HepG2 (cell line): ENCODE results near the gene RDH13. TPM values are rescaled to one million over a fixed set of nuclear protein-coding genes. Genes with fewer than 3 reads are reported as not detected.

Experiments used
- ATAC-seq: fragments of 200-7000 bp; cut with Tn5 transposase; 3 replicates; pipeline ENCODE4 v1.9.1; 2020; ENCODE audit warnings: mild to moderate bottlenecking, moderate library complexity
- BruUV-seq: library from RNA; stranded (reverse); fragments of 400-500 nt; replicated peaks from 2 replicates; lab custom pipeline; 2021; lab: Mats Ljungman, UMichigan
- CTCF ChIA-PET: fragments of 300-600 bp; formaldehyde crosslinking; extraction: SDS; loops from one replicate; lab custom pipeline; 2021; ENCODE audit warnings: low total read pairs, inconsistent platforms, low intra/inter-chr PET ratio; lab: Yijun Ruan, JAX
- POLR2A ChIA-PET: fragments of 350-600 bp; sonication (Branson Sonifier 250); formaldehyde crosslinking; loops from one replicate; lab custom pipeline; 2020; ENCODE audit warnings: antibody characterized with exemption, inconsistent platforms; lab: Yijun Ruan, JAX
- DNase-seq: peaks from one replicate; pipeline ENCODE4 v3.0.0-alpha.2; 2015; ENCODE audit warnings: low spot score
- FAIRE-seq: peaks from 3 replicates; lab custom pipeline; 2011; peaks lifted over from hg19 to GRCh38; lab: Jason Lieb, UNC
- H2AFZ ChIP-seq: one replicate; pipeline ENCODE4 v1.6.1; 2011; ENCODE audit warnings: low read length, inconsistent platforms
- H3K27ac ChIP-seq: fragments of 300-600 bp; 3 replicates; pipeline ENCODE4 v1.8.0; 2011; ENCODE audit warnings: mixed run types, mild to moderate bottlenecking, mixed read lengths, low read length, inconsistent platforms; ENCODE audit not compliant: insufficient read depth; ENCODE audit errors: extremely low read length
- H3K27me3 ChIP-seq, 2 experiments: fragments of 200-600 bp in 1 of 2; 2 replicates in 1 of 2; 3 replicates in 1 of 2; pipeline versions ENCODE4 v1.6.0 to v1.8.0; 2011; ENCODE audit warnings: low read length in 2 of 2, mild to moderate bottlenecking in 2 of 2, moderate library complexity in 2 of 2, inconsistent platforms in 1 of 2; ENCODE audit not compliant: insufficient read depth in 2 of 2, control insufficient read depth in 1 of 2
- H3K36me3 ChIP-seq, 2 experiments: fragments of 200-600 bp in 1 of 2; replicated peaks in 1 of 2; 2 replicates in 1 of 2; 3 replicates in 1 of 2; pipeline versions ENCODE4 v1.5.1 to v1.8.0; 2011; ENCODE audit warnings: low read length in 2 of 2, inconsistent platforms in 1 of 2; ENCODE audit not compliant: insufficient read depth in 2 of 2, control insufficient read depth in 1 of 2
- H3K4me1 ChIP-seq: 2 replicates; pipeline ENCODE4 v1.5.1; 2012; ENCODE audit warnings: low read length, inconsistent platforms; ENCODE audit not compliant: insufficient read depth
- H3K4me2 ChIP-seq: 2 replicates; pipeline ENCODE4 v1.6.0; 2011; ENCODE audit warnings: low read depth, low read length, inconsistent platforms
- H3K4me3 ChIP-seq, 3 experiments: fragments of 200-600 bp in 1 of 3; sonication (generic), shearing (Covaris generic) in 1 of 3; replicated peaks in 1 of 3; 2 replicates each; pipeline ENCODE4 v1.5.1; 2011 to 2016; ENCODE audit warnings: low read length in 3 of 3, inconsistent platforms in 2 of 3, low read depth in 2 of 3, mild to moderate bottlenecking in 2 of 3, control low read depth in 1 of 3, mixed read lengths in 1 of 3; ENCODE audit not compliant: insufficient read depth in 1 of 3
- H3K79me2 ChIP-seq: one replicate; pipeline ENCODE4 v1.6.1; 2011; ENCODE audit warnings: low read length, inconsistent platforms; ENCODE audit not compliant: insufficient read depth
- H3K9ac ChIP-seq: 2 replicates; pipeline ENCODE4 v1.6.0; 2011; ENCODE audit warnings: mild to moderate bottlenecking, low read depth, low read length, inconsistent platforms; ENCODE audit not compliant: insufficient read depth
- H3K9me3 ChIP-seq: 2 replicates; pipeline ENCODE4 v1.5.1; 2012; ENCODE audit warnings: mild to moderate bottlenecking, low read length
- H4K20me1 ChIP-seq: 2 replicates; pipeline ENCODE4 v1.6.0; 2011; ENCODE audit warnings: inconsistent platforms, mild to moderate bottlenecking, low read length, moderate library complexity; ENCODE audit not compliant: insufficient read depth
- AGO2 ChIP-seq: fragments of 200-400 bp; formaldehyde crosslinking; optimal IDR thresholded peaks from 2 replicates; pipeline ENCODE3; 2017; ENCODE audit warnings: mild to moderate bottlenecking, low read depth, low read length, moderate library complexity
- EP300 ChIP-seq, 3 experiments: sonication (generic) in 1 of 3; formaldehyde crosslinking in 1 of 3; IDR thresholded peaks; 2 replicates each; pipeline versions ENCODE4 v1.5.1 to v1.6.1; 2011 to 2020; ENCODE audit warnings: low read depth in 2 of 3, low read length in 2 of 3, borderline replicate concordance in 1 of 3, improper control_type of control experiment in 1 of 3, mild to moderate bottlenecking in 1 of 3, missing genetic modification reagents in 1 of 3, moderate library complexity in 1 of 3
- GABPB1 ChIP-seq: IDR thresholded peaks from 2 replicates; pipeline ENCODE4 v1.6.1; 2016; ENCODE audit warnings: mild to moderate bottlenecking, missing genetic modification reagents, moderate library complexity, missing compliant biosample characterization
- RBFOX2 ChIP-seq: fragments of 200-400 bp; formaldehyde crosslinking; IDR thresholded peaks from 2 replicates; pipeline ENCODE4 v1.6.1; 2017; ENCODE audit warnings: low read depth, mild to moderate bottlenecking, low read length
- ZBTB21 ChIP-seq: sonication (generic); formaldehyde crosslinking; IDR thresholded peaks from 2 replicates; pipeline ENCODE4 v1.4.0; 2020; ENCODE audit warnings: missing genetic modification reagents
- WGBS: methylation state at CpG from one replicate; pipeline ENCODE4 v1.1.6; 2017; ENCODE audit warnings: low lambda C conversion rate; 5-methylcytosine and 5-hydroxymethylcytosine counted together
- in situ Hi-C: cut with HindIII; loops from 2 replicates; pipeline ENCODE4 v1.10.0; 2017; ENCODE audit warnings: low pct_unique_long_range_greater_than_20kb; ENCODE audit not compliant: extremely low pct_ligation_motif_present
- intact Hi-C: fragments of 100-400 bp; cut with micrococcal nuclease; formaldehyde crosslinking; loops from one replicate; pipeline ENCODE4 v1.10.0; 2022; ENCODE audit not compliant: unreplicated experiment
- polyA plus RNA-seq, 8 experiments: library from polyadenylated mRNA; depleted of rRNA in 3 of 8; stranded (reverse) in 7 of 8; unstranded in 1 of 8; fragments of >200 nt; fragmentation: Illumina TruSeq in 4 of 8; extraction: Trizol in 4 of 8; gene quantifications; 2 replicates each; pipeline versions ENCODE4 v1.2.1 to v1.2.3, GENCODE V29; 2011 to 2016; ENCODE audit warnings: low read depth in 4 of 8, missing spikeins in 1 of 8, mixed read lengths in 1 of 8; ENCODE audit not compliant: insufficient read depth in 1 of 8
- total RNA-seq, 5 experiments: library from RNA; depleted of rRNA; stranded (reverse); fragments of >200 nt; fragmentation: Illumina TruSeq; extraction: Trizol; gene quantifications; 2 replicates each; pipeline ENCODE4 v1.2.3, GENCODE V29; 2016; ENCODE audit warnings: low read depth in 1 of 5
- TF ChIP-seq, protein P1 (sequence below): IDR thresholded peaks from 2 replicates; pipeline ENCODE4 v1.4.0; 2020; ENCODE audit warnings: mild to moderate bottlenecking, missing genetic modification reagents
- TF ChIP-seq, protein P2 (sequence below): sonication (generic); formaldehyde crosslinking; IDR thresholded peaks from 2 replicates; pipeline ENCODE4 v1.5.0; 2020; ENCODE audit warnings: mild to moderate bottlenecking, missing genetic modification reagents, moderate library complexity
- TF ChIP-seq, protein P3 (sequence below): sonication (generic); formaldehyde crosslinking; IDR thresholded peaks from 2 replicates; pipeline ENCODE4 v1.4.0; 2020; ENCODE audit warnings: missing genetic modification reagents
- TF ChIP-seq, protein P4 (sequence below): sonication (generic); formaldehyde crosslinking; IDR thresholded peaks from 2 replicates; pipeline ENCODE4 v1.5.1; 2020; ENCODE audit warnings: mild to moderate bottlenecking, missing genetic modification reagents, moderate library complexity

Gene RDH13
- total and polyA plus RNA-seq, 2 of the 13 experiments (the other 11 are each of a cell fraction or from before 2014, with no cell fraction given), result 13.4 to 21.5 TPM

DNA sequence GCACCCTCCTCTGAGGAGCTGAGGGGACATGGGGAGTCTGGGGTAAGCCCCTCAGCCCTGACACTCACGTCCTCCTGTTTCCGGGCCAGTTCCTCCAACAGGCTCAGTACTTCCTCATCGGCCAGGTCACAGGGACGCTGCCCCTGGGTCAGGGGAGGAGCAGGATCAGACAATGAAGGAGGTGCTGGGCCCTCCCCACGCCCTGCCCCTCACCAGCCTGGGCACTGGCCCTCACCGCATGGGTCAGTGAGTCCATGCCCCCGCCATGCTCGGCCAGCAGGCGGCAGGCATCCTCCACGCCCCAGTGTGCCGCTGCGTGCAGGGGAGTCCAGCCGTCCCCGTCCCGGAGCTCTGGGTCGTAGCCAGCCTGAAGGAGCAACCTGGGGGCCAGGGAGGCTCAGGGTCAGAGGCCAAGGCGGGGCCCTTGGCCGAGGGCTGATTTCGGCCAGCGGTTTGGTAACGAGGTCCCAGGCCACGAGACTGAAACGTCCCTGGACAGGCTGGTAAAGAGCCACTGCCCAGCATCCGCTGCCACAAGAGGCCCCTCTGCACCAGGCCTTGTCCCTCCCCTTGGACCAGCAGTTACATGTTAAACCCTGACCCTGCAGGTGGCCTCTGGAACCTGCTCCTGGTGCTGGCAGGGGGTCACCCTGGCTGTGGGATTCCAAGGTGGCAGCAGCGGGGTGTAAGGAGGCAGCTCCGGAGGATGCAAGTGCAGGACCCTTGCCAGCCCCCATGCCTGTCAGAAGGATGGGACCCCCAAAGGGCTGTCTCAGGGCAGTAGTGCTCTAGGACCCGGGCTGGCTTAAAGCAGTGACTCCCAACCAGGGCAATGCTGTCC, 36.0 kb upstream of the RDH13 start:
- in situ Hi-C loops, result no loop called here
- Histone ChIP-seq H3K4me1 (peaks cover 16% of the 10 kb centered on the region), H3K36me3 (peaks cover 2 to 19% of the 10 kb centered on the region in 2 experiments; a peak in 4 of 5 replicates), H4K20me1 (0 out of 2 replicates have a peak, but pooled peaks cover 2% of the 10 kb centered on the region), H3K27me3 (no peaks in the 10 kb centered on the region), H3K27ac (no peak overlapping the region), H3K9me3 (no peaks in the 10 kb centered on the region), H3K9ac (no peak overlapping the region), H3K4me3 (no peak overlapping the region), H3K4me2 (no peak overlapping the region), H3K79me2 (no peaks in the 10 kb centered on the region), H2AFZ (no peak overlapping the region)
- WGBS, result 94% methylated on average over 21 of the region's 27 CpGs
- FAIRE-seq (no peak), ATAC-seq (peak; percentile 51), DNase-seq (no peak)
- no TSS peak for BruUV-seq
- TF ChIP-seq, protein P1, sequence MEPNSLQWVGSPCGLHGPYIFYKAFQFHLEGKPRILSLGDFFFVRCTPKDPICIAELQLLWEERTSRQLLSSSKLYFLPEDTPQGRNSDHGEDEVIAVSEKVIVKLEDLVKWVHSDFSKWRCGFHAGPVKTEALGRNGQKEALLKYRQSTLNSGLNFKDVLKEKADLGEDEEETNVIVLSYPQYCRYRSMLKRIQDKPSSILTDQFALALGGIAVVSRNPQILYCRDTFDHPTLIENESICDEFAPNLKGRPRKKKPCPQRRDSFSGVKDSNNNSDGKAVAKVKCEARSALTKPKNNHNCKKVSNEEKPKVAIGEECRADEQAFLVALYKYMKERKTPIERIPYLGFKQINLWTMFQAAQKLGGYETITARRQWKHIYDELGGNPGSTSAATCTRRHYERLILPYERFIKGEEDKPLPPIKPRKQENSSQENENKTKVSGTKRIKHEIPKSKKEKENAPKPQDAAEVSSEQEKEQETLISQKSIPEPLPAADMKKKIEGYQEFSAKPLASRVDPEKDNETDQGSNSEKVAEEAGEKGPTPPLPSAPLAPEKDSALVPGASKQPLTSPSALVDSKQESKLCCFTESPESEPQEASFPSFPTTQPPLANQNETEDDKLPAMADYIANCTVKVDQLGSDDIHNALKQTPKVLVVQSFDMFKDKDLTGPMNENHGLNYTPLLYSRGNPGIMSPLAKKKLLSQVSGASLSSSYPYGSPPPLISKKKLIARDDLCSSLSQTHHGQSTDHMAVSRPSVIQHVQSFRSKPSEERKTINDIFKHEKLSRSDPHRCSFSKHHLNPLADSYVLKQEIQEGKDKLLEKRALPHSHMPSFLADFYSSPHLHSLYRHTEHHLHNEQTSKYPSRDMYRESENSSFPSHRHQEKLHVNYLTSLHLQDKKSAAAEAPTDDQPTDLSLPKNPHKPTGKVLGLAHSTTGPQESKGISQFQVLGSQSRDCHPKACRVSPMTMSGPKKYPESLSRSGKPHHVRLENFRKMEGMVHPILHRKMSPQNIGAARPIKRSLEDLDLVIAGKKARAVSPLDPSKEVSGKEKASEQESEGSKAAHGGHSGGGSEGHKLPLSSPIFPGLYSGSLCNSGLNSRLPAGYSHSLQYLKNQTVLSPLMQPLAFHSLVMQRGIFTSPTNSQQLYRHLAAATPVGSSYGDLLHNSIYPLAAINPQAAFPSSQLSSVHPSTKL (CRISPR knock-in tag), result no peak
- TF ChIP-seq, protein P2, sequence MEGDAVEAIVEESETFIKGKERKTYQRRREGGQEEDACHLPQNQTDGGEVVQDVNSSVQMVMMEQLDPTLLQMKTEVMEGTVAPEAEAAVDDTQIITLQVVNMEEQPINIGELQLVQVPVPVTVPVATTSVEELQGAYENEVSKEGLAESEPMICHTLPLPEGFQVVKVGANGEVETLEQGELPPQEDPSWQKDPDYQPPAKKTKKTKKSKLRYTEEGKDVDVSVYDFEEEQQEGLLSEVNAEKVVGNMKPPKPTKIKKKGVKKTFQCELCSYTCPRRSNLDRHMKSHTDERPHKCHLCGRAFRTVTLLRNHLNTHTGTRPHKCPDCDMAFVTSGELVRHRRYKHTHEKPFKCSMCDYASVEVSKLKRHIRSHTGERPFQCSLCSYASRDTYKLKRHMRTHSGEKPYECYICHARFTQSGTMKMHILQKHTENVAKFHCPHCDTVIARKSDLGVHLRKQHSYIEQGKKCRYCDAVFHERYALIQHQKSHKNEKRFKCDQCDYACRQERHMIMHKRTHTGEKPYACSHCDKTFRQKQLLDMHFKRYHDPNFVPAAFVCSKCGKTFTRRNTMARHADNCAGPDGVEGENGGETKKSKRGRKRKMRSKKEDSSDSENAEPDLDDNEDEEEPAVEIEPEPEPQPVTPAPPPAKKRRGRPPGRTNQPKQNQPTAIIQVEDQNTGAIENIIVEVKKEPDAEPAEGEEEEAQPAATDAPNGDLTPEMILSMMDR, result peak; percentile 17
- TF ChIP-seq RBFOX2 (0 out of 2 replicates have a peak, but pooled peaks have one; percentile 21), GABPB1 (CRISPR knock-in tag) (0 out of 2 replicates have a peak, but pooled peaks have one; percentile 7), EP300 (IDR thresholded peaks at IDR 0.05; ENCODE audit: low read depth in 2 of 2, low read length in 2 of 2) (no peak), EP300 (CRISPR knock-in tag; IDR thresholded peaks at IDR 0.05; ENCODE audit: borderline replicate concordance) (no peak), ZBTB21 (no peak), AGO2 (peak; percentile 27)
- TF ChIP-seq, protein P3, sequence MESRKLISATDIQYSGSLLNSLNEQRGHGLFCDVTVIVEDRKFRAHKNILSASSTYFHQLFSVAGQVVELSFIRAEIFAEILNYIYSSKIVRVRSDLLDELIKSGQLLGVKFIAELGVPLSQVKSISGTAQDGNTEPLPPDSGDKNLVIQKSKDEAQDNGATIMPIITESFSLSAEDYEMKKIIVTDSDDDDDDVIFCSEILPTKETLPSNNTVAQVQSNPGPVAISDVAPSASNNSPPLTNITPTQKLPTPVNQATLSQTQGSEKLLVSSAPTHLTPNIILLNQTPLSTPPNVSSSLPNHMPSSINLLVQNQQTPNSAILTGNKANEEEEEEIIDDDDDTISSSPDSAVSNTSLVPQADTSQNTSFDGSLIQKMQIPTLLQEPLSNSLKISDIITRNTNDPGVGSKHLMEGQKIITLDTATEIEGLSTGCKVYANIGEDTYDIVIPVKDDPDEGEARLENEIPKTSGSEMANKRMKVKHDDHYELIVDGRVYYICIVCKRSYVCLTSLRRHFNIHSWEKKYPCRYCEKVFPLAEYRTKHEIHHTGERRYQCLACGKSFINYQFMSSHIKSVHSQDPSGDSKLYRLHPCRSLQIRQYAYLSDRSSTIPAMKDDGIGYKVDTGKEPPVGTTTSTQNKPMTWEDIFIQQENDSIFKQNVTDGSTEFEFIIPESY (CRISPR knock-in tag), result peak; percentile 94
- TF ChIP-seq, protein P4, sequence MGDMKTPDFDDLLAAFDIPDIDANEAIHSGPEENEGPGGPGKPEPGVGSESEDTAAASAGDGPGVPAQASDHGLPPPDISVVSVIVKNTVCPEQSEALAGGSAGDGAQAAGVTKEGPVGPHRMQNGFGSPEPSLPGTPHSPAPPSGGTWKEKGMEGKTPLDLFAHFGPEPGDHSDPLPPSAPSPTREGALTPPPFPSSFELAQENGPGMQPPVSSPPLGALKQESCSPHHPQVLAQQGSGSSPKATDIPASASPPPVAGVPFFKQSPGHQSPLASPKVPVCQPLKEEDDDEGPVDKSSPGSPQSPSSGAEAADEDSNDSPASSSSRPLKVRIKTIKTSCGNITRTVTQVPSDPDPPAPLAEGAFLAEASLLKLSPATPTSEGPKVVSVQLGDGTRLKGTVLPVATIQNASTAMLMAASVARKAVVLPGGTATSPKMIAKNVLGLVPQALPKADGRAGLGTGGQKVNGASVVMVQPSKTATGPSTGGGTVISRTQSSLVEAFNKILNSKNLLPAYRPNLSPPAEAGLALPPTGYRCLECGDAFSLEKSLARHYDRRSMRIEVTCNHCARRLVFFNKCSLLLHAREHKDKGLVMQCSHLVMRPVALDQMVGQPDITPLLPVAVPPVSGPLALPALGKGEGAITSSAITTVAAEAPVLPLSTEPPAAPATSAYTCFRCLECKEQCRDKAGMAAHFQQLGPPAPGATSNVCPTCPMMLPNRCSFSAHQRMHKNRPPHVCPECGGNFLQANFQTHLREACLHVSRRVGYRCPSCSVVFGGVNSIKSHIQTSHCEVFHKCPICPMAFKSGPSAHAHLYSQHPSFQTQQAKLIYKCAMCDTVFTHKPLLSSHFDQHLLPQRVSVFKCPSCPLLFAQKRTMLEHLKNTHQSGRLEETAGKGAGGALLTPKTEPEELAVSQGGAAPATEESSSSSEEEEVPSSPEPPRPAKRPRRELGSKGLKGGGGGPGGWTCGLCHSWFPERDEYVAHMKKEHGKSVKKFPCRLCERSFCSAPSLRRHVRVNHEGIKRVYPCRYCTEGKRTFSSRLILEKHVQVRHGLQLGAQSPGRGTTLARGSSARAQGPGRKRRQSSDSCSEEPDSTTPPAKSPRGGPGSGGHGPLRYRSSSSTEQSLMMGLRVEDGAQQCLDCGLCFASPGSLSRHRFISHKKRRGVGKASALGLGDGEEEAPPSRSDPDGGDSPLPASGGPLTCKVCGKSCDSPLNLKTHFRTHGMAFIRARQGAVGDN (CRISPR knock-in tag), result 0 out of 2 replicates have a peak, but pooled peaks have one; percentile 7
- intact Hi-C loops, result no loop called here
- CTCF ChIA-PET, result interaction anchor here (1.0 kb wide), 2 partner anchors 10 to 34 kb away, joined by 4 to 5 read pairs; no protein-coding TSS in a partner anchor
- POLR2A ChIA-PET, result no interaction called here
